ENCODE measurements around the gene SLC35F4. TPM values are rescaled to one million over a fixed set of nuclear protein-coding genes. Genes with fewer than 3 reads are reported as not detected.
A peak's percentile ranks its signal among the peaks of the same experiment; 100 is the strongest.

Gene SLC35F4
- polyA plus RNA-seq, 1 donor from 2014 or later = 21.0 TPM

GRCh38 chr14:57574617-57575288, 291.1 kb downstream of the SLC35F4 start:
- TF ChIP-seq MXI1 (conservative IDR thresholded peaks at IDR 0.05; ENCODE audit: poor library complexity, severe bottlenecking) (no peak), SMC3 (conservative IDR thresholded peaks at IDR 0.05; ENCODE audit: poor library complexity) (peak; percentile 28), RAD21 (conservative IDR thresholded peaks at IDR 0.05) (peak; percentile 30), CTCF (IDR thresholded peaks at IDR 0.05; ENCODE audit: poor library complexity, severe bottlenecking) (peak; percentile 53)
- no peaks in the 10 kb centered on the region for H3K79me2 ChIP-seq (replicated peaks; ENCODE audit: insufficient read depth, low read length)

GRCh38 chr14:57573173-57573572, 292.7 kb downstream of the SLC35F4 start:
- no peaks in the 10 kb centered on the region for H3K9me3 ChIP-seq (ENCODE audit: low read length)
- H4K20me1 ChIP-seq (ENCODE audit: insufficient read depth) = no peaks in the 10 kb centered on the region
- TF ChIP-seq MXI1 (conservative IDR thresholded peaks at IDR 0.05; ENCODE audit: poor library complexity, severe bottlenecking) (no peak), EZH2 (IDR thresholded peaks at IDR 0.05; ENCODE audit: borderline replicate concordance, insufficient read depth, low read length, poor library complexity, severe bottlenecking) (no peak), REST (IDR thresholded peaks at IDR 0.05; ENCODE audit: borderline replicate concordance) (no peak), RAD21 (conservative IDR thresholded peaks at IDR 0.05) (no peak), POLR2AphosphoS5 (IDR thresholded peaks at IDR 0.05) (no peak), CTCF (IDR thresholded peaks at IDR 0.05; ENCODE audit: poor library complexity, severe bottlenecking) (no peak), SMC3 (conservative IDR thresholded peaks at IDR 0.05; ENCODE audit: poor library complexity) (no peak), EP300 (conservative IDR thresholded peaks at IDR 0.05; ENCODE audit: poor library complexity, severe bottlenecking) (no peak), TAF1 (IDR thresholded peaks at IDR 0.05; ENCODE audit: low read depth) (no peak)
- peaks cover 9% of the 10 kb centered on the region for H3F3A ChIP-seq (ENCODE audit: insufficient read depth, low read length, poor library complexity, severe bottlenecking)
- H2AFZ ChIP-seq (ENCODE audit: low read depth, low read length) = no peak overlapping the region
- H3K27me3 ChIP-seq (ENCODE audit: insufficient read depth, low read depth, low read length) = no peaks in the 10 kb centered on the region
- H3K9ac ChIP-seq (ENCODE audit: low read length) = no peak overlapping the region
- H3K27ac ChIP-seq (ENCODE audit: low read length) = peak overlapping the region; percentile 65
- H3K4me2 ChIP-seq (ENCODE audit: low read length) = no peak overlapping the region
- no peaks in the 10 kb centered on the region for H3K9me2 ChIP-seq (ENCODE audit: insufficient read depth, low read length)
- no peak overlapping the region for H3K4me3 ChIP-seq (ENCODE audit: low read length)
- no peaks in the 10 kb centered on the region for H3K79me2 ChIP-seq (replicated peaks; ENCODE audit: insufficient read depth, low read length)
- no peaks in the 10 kb centered on the region for H3K36me3 ChIP-seq (ENCODE audit: insufficient read depth, low read length)

More at GRCh38 chr14:57574617-57575288, 291.1 kb downstream of the SLC35F4 start:
- H3K9me2 ChIP-seq (ENCODE audit: insufficient read depth, low read length) = no peaks in the 10 kb centered on the region
- H2AFZ ChIP-seq (ENCODE audit: low read depth, low read length) = no peak overlapping the region
- no peaks in the 10 kb centered on the region for H3K9me3 ChIP-seq (ENCODE audit: low read length)
- peak overlapping the region; percentile 65 for H3K27ac ChIP-seq (ENCODE audit: low read length)
- H3K4me3 ChIP-seq (ENCODE audit: low read length) = no peak overlapping the region
- H3F3A ChIP-seq (ENCODE audit: insufficient read depth, low read length, poor library complexity, severe bottlenecking) = peaks cover 9% of the 10 kb centered on the region
- H3K27me3 ChIP-seq (ENCODE audit: insufficient read depth, low read depth, low read length) = no peaks in the 10 kb centered on the region
- H3K9ac ChIP-seq (ENCODE audit: low read length) = no peak overlapping the region
- no peaks in the 10 kb centered on the region for H4K20me1 ChIP-seq (ENCODE audit: insufficient read depth)
- no peak overlapping the region for H3K4me2 ChIP-seq (ENCODE audit: low read length)
- H3K36me3 ChIP-seq (ENCODE audit: insufficient read depth, low read length) = no peaks in the 10 kb centered on the region

Measured in neural cell (in vitro differentiated cells).